GM21576 (cell line): ENCODE results near the gene SACS.
"Not testable (repeated sequence)": the region's sequence is repeated elsewhere in the genome, so short reads cannot be mapped to it uniquely, and the experiment has no call there.

Experiments used
- ATAC-seq: cut with Tn5 transposase; IDR thresholded peaks from one replicate; pipeline ENCODE4 v1.9.1; 2021; ENCODE audit warnings: mild to moderate bottlenecking, moderate library complexity; ENCODE audit not compliant: unreplicated experiment

The SACS gene

DNA sequence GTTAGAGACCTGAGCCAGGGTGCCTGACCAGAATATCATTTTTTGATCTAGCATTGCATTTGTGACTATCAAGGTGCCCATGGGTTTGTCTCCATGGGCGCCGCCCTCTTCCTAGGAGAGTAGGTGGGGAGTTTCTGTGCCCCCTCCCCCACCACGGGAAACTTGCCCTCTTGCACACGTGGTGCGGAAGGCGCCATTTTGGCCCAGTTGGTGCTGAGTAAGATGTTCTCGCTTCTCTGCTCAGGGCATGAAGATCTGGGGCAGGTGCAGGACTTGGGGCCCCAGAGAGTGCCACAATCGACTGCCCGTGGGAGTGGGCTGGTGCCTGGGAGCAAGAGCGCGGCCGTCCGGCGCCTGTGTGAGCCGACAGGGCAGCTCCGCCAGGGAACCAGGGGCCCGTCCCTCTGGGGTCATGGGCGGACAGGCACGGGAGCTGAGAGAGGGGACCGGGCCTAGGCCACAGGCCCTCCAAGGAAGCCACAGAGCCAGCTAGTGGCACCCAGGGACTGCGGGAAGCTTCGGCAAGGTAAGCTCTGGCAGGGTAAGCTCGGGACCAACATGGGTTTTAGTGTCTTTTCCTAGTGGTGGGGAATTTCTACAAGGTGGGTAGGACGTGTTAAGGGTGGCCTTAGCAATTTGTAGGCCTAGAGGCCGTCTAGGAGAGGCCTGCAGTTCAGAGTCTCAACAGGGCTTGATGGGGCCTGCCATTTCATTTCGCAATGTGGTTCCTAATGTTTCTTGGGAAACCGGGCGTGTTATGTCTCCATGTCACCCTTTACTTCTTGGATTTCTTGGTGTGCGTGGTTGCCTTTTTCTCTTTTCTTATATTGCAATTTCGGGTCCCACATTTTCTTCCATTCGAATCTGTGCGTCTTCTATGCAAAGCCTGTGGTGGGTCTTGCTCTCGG is 14.5 kb downstream of the SACS start:
- ATAC-seq = no peak

DNA sequence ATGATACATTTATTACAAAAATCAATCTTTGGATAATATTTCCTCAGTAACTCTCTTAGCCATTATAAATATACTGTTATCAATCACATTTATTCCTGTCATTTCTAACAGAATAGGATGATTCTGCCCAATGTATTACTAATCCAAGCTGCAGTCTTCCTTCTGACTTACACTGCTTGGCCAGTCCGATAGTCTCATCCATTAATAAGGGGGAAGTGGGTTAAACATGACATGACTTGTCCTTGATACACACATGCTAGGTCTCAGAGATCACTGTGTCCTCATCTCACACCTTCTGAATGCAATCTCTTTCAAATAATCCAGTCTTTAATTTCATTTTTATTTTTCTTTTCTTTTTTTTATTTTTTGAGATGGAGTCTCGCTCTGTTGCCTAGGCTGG is 18.8 kb downstream of the SACS start:
- no peak for ATAC-seq

DNA sequence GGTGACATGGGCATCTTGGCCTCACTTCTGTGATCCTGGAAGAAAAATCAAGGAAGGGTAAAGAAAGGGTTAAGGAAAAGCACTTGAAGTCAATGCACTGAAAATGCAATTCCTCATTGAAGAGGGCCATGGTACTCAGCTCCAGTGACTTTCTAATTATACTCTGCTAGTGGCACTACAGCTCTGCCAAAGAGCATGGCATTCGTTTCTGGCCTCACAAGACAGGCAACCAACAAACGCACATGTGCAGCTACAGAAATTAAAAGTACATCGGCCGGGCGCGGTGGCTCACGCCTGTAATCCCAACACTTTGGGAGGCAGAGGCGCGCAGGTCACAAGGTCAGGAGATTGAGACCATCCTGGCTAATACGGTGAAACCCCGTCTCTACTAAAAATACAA is 21.8 kb downstream of the SACS start:
- ATAC-seq = no peak

DNA sequence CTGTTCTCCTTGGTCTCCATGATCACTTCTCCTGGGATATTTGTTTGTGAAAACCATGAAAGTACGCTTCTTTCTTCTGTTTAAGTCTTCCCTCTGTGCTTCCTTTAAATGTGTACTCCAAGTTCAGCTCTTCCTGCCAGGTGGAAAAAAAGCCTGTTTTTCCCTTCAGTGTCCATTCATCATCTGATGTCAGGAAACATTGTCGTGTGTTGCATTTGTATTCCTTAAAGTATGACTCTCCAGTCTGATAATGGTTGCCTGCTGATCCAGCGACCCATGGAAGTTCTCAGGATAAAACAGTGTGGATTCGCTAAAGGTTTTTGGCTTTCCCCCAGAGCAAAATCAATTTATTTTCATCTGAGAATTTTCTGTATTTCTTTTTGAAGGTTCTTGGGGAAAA is 22.3 kb downstream of the SACS start:
- no peak for ATAC-seq

DNA sequence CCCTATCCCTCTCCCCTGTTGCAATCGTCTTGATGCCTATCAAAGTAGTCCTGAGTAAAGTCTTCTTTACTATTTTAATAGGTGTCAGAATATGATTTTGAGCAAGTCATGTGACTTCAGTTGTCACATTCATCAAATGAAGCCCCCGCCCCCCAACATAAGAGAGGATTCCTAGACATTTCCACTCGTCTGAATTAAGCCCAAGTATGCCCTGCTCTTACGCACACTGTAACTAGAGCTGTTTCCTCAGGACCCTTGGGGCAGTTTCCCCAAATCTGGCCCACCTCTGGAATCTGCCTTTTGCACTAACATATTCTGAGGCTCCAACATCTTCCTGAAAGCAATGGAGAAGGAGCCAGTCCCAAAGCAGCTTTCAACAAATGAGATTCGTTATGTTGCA is 25.5 kb downstream of the SACS start:
- no peak for ATAC-seq

GRCh38 chr13:23401156-23401555 is 32.3 kb downstream of the SACS start:
- not testable (repeated sequence) for ATAC-seq

DNA sequence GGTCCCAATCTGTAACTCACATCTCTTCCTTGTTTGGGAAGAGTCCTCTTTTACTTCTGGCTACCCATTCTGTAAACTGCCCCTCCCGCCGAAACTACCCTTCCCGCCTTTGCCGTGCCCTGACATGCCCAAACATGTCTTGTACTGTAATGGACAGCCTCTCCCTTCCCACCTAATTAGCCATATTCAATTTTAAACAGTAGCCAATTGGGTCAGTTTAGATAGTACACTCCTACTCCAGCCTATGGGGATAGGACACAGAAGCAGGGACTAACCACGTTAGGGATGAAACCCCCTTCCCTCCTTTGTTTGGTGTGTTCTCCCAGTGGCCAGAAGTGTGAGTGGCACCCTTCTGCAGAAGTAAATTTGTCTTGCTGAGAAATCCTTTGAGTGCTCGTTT is 34.2 kb downstream of the SACS start:
- ATAC-seq = no peak

- no peak for ATAC-seq
Observed at GRCh38 chr13:23394821-23395220, 38.7 kb downstream of the SACS start.

GRCh38 chr13:23392925-23393645 is 40.4 kb downstream of the SACS start:
- no peak for ATAC-seq

DNA sequence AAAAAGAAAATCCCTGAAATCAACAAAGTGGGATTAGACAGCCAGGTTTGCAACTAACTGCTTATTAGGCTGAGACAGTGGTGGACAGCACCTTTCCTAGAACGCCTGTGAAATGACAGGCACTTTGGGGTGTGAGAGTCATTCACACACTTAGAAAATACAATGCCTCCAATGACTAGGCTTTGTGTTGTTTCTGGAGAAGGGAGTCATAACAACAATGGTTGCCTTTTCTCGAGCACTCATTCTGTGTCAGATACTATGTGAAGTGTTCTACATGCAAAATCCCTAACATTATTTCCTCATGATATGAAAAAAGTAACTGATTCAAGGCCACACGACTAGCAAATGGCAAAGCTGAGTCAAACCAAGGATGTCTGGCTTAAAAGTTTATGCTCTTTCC is 41.2 kb downstream of the SACS start:
- no peak for ATAC-seq

GRCh38 chr13:23391752-23392151 is 41.8 kb downstream of the SACS start:
- ATAC-seq = no peak

GRCh38 chr13:23386533-23386932 is 47.0 kb downstream of the SACS start:
- ATAC-seq = peak; percentile 81

DNA sequence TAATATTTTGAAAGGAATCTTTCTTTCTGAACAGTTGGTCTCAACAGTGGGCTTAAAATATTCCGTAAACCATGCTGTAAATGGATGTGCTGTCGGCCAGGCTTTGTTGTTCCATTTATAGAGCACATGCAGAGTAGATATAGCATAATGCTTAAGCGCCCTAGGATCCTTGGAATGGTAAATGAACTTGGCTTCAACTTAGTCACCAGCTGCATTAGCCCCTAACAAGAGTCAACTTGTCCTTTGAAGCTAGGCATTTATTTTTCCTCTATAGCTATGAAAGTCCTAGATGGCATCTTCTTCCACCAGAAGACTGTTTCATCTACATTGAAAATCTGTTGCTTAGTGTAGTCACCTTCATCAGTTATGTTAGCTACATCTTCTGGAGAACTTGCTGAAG is 47.6 kb downstream of the SACS start:
- ATAC-seq = no peak

DNA sequence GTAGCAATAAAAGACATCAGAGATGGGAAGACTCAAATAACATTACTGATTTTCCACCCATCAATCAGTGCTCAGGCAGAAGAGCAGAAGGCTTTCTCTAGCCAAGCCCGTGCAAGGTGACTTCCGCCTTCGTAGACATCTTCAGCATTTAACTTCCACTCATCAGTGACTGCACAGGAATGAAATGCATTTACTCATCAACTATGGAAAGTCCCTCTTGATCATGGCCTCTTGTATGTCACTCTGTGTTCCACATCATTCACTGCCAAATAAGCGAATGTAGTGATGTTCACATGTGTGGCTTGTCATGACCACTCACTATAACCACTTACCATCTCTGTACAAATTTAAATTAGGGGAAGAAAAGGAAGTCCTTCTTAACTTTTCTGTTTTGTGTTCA is 49.4 kb downstream of the SACS start:
- peak; percentile 74 for ATAC-seq

DNA sequence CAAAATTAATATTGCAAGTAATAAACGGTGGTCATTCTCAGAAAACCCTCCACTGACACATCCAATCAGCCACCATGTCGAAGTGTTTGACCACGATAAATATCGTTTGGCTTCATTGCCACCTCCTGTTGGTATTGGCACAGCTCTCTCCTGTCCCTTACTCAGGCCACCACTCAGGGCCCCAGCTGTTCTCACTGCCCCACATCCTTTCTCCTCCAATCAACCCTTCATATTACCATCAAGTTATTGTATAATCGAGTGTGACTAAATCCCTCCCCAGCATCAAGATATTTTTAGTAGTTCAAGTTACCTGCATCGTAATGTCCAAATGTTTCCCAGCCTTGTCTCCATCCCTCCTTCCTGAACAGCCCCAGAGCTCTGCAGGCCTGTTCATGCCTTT is 50.4 kb downstream of the SACS start:
- ATAC-seq = no peak

- no peak for ATAC-seq
Observed at GRCh38 chr13:23381866-23382265, 51.6 kb downstream of the SACS start.

DNA sequence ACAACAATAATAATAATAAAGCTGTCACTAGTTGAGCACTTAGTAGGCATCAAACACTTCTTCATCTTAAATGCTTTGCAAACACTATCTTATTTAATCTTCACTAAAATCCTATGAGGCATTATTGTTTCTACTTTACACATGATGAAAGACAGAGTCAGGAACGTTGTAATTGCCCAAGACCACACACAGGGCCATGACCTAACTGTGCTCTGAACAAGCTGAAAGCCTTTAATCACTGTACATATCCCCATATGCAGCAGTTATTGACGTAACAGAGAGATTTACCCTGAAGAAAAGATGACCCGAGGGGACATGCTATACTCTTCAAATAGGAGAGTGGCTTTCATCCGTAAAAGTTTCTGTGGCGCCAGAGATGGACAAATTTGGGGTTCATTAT is 53.0 kb downstream of the SACS start:
- no peak for ATAC-seq

GRCh38 chr13:23377983-23378632 is 55.4 kb downstream of the SACS start:
- peak; percentile 35 for ATAC-seq

DNA sequence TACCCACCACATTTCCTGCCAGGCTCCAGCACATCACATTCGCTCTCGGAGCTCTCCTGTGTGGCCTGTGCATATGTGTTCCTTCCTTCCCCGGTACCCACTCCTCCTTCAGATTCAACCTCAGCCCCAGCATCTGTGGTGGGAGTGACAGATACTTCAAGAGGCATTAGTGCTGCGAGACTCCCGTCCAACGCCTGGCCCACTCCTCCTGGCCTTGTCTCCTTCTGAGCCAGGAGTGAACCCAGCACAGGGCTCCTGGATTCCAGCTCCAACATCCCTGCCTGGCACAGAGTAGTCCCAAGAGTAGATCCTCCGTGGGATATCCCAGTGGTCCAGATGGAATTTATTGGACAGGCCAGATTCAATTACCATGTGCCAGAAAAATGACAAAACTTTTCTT is 55.9 kb downstream of the SACS start:
- ATAC-seq = no peak

DNA sequence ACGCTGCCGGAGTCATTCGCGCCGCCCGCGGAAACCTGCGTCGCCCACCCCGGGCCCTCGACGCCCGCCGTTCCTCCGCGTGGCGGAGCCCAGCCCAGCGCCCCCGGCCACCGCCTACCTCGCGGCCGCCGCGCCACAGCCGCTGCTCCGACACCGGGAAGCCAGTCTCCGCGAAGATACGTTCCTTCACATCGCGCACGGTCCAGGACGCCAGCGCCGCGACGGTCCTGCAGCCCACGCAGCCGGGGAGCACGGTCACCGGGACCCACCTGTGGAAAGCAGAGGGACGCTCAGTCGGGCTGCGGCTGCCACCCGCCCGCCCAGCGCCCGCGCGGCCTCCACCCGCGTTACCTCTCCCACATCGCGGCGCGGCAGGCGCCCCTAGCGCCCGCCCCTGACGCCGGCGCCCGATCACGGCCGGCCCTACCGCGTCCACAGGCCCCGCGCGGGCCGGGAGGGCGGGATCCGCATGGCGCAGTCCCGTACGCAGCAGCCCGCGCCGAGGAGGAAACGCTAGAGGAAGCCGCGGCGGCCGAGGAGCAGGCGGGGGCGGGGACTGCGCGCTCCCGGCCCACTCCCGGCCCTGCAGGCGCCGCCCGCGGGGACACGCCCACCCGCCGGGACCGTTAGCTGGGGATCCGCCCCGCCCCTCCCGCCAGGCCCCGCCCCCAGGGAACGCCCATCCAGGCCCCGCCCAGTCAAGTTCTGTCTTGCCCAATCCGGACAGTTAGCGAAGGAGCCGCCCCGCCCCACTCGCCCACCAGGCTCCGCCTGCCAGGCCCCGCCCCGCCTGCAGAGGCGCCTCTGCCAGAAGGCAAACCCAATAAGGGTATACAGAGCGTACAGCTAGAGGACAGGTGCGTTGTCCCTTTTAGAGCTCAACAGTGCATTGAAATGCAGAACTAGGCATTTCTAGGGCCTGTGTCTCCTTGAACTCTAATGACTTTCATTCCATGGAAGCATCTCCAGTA is 58.2 kb downstream of the SACS start:
- ATAC-seq = peak; percentile 78
